GM19467 (cell line): ENCODE measurements around the gene MCC.
A peak's percentile ranks its signal among the peaks of the same experiment; 100 is the strongest.

Source experiments
- ATAC-seq: cut with Tn5 transposase; IDR thresholded peaks from one replicate; pipeline ENCODE4 v1.9.1; 2021; ENCODE audit warnings: mild to moderate bottlenecking, moderate library complexity; ENCODE audit not compliant: unreplicated experiment

Gene MCC

DNA sequence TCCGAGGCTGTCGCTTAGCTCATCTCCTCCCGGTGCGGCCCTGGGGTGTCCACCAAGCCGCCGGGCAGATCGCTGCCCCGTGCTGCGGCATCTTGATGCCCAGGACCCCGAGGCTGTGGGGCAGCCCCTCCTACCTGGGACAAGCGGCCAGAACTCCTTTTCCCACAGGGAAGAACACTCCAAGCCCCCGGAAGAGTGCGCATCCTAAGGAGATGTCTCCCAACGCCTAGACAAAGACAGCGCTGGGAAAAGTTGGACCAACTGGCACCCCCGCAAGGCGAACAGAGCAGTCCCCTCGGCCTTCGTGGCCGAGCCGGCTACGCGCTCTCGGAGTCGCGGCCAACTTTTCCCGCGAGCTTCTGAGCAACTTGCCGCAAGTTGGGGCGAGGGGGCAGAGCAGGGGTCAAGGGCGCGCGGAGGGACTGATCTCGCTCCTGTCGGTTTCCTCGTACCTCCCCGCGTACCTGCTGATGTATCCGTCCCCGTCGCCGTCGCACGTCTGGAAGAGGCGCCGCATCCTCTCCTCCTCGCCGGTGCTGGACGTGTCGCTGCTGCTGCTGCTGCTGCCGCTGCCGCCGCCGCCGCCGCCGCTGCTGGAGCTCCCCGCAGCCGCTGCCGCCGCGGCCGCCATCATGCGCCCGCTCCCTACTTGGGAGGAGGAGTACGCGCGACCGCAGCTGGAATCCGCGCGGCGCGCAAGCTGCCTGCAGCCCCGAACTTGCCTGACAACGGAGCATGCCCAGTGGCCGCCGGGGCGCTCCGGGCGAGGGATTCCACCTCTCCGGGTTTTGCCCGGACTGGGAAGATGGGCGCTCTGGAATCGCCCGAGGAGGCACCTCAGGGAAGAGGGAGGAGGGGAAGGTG is at the start of gene MCC:
TSS of gene MCC (minus strand) at position 673 of the 864 bp plus-strand sequence.
- ATAC-seq = no peak

DNA sequence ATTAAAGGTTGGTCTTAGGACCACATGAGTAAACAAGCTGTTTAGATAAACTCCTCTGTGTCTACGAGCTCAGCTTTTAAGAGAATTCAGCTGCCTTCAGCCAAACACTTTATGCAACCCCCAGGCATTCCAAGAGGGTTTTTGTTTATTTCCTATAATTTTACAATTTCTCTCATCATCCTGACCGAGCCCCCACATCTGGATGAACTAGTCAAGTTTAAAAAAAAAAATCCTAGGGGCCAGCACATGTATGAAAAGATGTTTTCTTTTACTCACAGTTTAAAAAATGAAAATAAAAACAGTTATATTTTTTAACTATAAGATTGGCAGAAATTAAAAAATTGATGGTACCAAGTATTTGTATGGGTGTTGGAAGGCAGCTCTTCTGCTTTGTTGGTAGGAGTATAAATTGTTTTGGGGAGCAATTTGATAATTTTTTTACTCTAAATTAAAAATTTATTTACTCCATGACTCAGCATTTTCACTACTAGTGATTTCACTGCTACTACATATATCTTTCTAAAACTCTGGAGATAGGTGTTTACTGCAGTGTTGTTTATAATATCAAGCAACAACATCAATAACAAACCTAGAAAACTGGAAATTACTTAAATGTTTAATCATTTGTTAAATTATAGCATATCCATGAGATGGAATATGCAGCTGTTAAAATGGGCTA is 43.4 kb upstream of the MCC start:
- ATAC-seq = no peak

GRCh38 chr5:113527746-113528145 is 39.5 kb upstream of the MCC start:
- no peak for ATAC-seq

GRCh38 chr5:113526421-113526820 is 38.2 kb upstream of the MCC start:
- ATAC-seq = no peak

- peak; percentile 48 for ATAC-seq
Measured at GRCh38 chr5:113524927-113525326, 36.7 kb upstream of the MCC start.

DNA sequence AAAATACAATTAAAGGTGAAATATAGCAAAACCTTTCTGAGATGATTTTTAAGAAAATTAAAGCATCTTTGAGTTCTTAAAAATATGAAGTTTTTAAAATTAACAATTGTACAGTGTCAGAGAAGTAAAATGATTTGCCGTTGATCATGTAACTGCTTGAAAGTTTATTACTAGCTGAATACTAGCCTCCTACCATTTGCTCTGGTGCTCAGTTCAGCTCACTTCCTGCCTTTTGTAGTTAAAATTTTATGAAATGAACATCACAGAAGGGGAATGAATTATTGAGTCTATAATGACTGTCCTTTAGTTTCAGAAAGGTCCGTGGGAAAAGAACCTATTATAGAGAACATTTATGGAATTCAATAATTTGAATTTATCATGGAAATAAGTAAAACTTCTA is 34.9 kb upstream of the MCC start:
- ATAC-seq = no peak

GRCh38 chr5:113520899-113521298 is 32.6 kb upstream of the MCC start:
- no peak for ATAC-seq

DNA sequence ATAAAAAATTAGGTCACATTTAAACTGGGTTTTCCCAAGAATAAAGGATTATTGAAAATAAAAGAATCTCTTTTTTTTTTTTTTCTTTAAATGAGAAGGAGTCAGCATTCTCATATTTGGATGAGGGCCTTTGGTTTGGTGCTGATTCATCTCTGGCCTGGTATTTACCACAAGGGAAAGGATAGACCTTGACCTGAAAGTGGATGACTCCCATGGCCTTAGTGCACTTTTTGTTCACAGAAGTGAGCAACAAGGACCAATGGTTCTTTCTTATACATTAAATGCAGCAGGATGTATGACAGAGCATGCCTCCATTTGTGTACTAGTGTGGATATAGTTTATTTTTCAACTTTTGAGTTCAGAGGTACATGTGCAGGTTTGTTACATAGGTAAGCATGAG is 32.2 kb upstream of the MCC start:
- peak; percentile 49 for ATAC-seq

- ATAC-seq = no peak
Measured at GRCh38 chr5:113519412-113519811, 31.2 kb upstream of the MCC start.

GRCh38 chr5:113518884-113519283 is 30.6 kb upstream of the MCC start:
- ATAC-seq = no peak

- ATAC-seq = no peak
Measured at GRCh38 chr5:113514289-113514635, 26.0 kb upstream of the MCC start.

GRCh38 chr5:113513384-113514288 is 25.4 kb upstream of the MCC start, which contains the start of gene YTHDC2:
Gene YTHDC2 (plus strand): TSS chr5:113513694. CDS start chr5:113513896, 202 bp downstream.
- ATAC-seq = peak; percentile 99

DNA sequence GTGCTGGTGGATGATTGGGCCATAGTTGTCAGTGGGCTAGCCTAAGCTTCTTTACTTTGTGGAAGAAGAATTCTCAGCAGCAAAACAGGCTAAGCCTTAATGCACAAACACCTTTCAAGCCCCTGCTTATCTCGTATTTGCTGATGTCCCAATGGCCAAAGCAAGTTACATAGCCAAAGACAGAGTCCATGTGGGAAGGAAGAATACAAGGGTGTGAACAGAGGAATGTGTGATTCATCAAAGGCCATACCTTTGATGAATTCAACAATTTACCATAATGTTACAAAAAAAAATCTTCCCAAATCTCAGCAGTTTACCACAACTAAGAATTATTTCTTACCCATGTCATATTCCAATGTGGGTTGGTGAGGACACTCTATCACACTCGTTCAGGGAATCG is 24.1 kb upstream of the MCC start:
- ATAC-seq = no peak

- ATAC-seq = no peak
Measured at GRCh38 chr5:113510836-113511451, 22.7 kb upstream of the MCC start.

DNA sequence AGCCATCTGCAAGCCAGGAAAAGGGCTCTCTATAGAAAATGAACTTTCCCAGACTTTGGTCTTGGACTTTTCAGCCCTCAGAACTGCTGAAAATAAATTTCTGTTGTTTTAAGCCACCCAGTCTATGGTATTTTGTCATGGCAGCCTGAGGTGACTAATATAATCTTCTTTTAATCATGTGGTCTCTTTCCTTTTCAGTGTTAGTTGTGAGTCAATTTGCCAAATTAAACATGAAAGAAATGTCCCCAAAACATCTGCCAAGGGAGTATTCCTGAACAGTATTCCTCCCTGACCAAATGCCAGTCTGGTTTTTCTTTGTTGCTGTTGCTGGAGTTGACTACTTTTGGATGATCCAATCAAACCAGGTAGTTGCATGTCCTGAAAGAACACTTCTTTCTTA is 20.5 kb upstream of the MCC start:
- ATAC-seq = no peak

GRCh38 chr5:113507601-113508000 is 19.3 kb upstream of the MCC start:
- no peak for ATAC-seq

- ATAC-seq = no peak
Measured at GRCh38 chr5:113505181-113505580, 16.9 kb upstream of the MCC start.

DNA sequence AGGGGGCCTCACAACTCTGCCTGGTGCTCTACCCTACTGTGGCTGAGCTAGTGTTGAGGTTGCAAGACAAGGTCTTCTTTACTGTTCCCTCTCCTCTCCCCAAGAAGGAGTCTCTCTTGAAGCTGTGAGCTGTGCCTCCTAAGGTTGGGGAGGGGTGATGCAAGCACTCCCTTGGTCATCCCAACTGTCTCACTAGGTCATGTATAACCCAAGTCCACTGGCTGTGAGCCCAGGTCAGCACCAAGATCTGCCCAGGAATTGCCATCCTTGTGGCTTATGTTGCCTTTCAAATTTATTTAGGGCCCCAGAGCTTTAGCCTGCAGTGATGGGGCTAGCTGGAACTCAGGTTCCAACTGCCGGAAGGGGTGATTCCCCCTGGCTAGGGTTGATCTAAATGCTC is 14.9 kb upstream of the MCC start:
- ATAC-seq = no peak

DNA sequence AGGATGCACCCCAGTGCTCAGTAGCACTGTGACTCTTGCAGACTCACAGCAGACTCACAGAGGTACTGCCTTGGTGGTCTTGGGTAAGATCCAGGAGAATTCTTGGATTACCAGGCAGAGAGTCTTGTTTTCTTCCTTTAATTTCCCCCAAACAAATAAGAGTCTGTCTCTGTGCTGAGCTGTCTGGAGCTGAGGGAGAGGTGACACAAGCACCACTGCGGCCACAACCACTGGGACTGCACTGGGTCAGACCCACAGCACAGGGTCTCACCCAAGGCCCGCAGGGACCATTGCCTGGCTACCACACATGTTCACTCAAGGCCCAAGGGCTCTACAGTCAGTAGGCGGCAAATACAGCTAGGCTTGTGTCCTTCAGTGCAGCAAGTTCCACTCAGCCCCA is 13.8 kb upstream of the MCC start:
- no peak for ATAC-seq

DNA sequence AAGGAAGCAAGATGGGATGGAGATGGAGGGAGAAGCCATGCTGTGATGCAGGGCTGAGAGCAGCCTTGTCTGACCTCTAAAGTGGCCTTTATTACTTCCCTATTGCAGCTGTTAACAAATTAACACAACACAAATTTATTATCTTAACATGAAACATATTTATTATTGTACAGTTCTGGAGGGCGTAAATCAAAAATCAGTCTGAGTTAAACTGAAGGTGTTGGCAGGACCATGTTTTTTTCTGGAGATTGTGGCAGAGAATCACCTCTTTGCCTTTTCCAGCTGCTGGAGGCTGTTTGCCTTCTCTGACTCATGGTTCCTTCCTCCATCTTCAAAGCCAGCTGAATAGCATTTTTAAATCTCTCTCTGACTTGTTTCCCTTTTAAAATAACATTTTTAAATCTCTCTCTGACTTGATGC is 7.2 kb upstream of the MCC start:
- no peak for ATAC-seq

- ATAC-seq = no peak
Measured at GRCh38 chr5:113493446-113493845, 5.2 kb upstream of the MCC start.
